ENCODE measurements around the gene ADM2. TPM values are rescaled to one million over a fixed set of nuclear protein-coding genes. Genes with fewer than 3 reads are reported as not detected.

The ADM2 gene
- total RNA-seq, 1 experiment from 2014 or later: 10.9 TPM

- TF ChIP-seq ZNF219 (CRISPR knock-in tag; IDR thresholded peaks at IDR 0.05; ENCODE audit: borderline replicate concordance) (no peak), TEAD4 (CRISPR knock-in tag; IDR thresholded peaks at IDR 0.05) (no peak)
Measured at GRCh38 chr22:50520826-50521453, 39.6 kb downstream of the ADM2 start (continued).

- no peaks in the 10 kb centered on the region for H3K9me3 Mint-ChIP-seq
- H3K4me3 Mint-ChIP-seq: no peak overlapping the region
- peaks cover 2% of the 10 kb centered on the region for H3K27me3 Mint-ChIP-seq (ENCODE audit: low read depth)
- H3K27ac Mint-ChIP-seq: no peak overlapping the region
- ATAC-seq (no peak), DNase-seq (ENCODE audit: low spot score) (no peak)
- ChIA-PET POLR2A (no interaction called here), CTCF (interaction anchor here (1.2 kb wide), 1 partner anchor 41 kb away, joined by 3 read pairs; the partner anchor contains the start of gene SYCE3)
- peaks cover 6% of the 10 kb centered on the region for H3K4me1 Mint-ChIP-seq
- peaks cover 10% of the 10 kb centered on the region for H3K36me3 Mint-ChIP-seq
- no peak for TF ChIP-seq ARID4B (CRISPR knock-in tag; IDR thresholded peaks at IDR 0.05; ENCODE audit: borderline replicate concordance)
- no peak for TF ChIP-seq ZNF425 (CRISPR knock-in tag; conservative IDR thresholded peaks at IDR 0.05)
- no peak for TF ChIP-seq ERG (CRISPR knock-in tag; IDR thresholded peaks at IDR 0.05)
- no peak for TF ChIP-seq PRDM15 (CRISPR knock-in tag; IDR thresholded peaks at IDR 0.05)
- TF ChIP-seq ZNF423 (CRISPR knock-in tag; IDR thresholded peaks at IDR 0.05): no peak
- no peak for TF ChIP-seq ZNF232 (CRISPR knock-in tag; IDR thresholded peaks at IDR 0.05)
- TF ChIP-seq TEAD4 (CRISPR knock-in tag; IDR thresholded peaks at IDR 0.05): no peak
- no peak for TF ChIP-seq MAX (CRISPR knock-in tag; IDR thresholded peaks at IDR 0.05)
- TF ChIP-seq E2F4 (CRISPR knock-in tag; IDR thresholded peaks at IDR 0.05; ENCODE audit: borderline replicate concordance, low read depth): no peak
- TF ChIP-seq CREM (CRISPR knock-in tag; IDR thresholded peaks at IDR 0.05): no peak
- no peak for TF ChIP-seq PREB (CRISPR knock-in tag; IDR thresholded peaks at IDR 0.05; ENCODE audit: borderline replicate concordance)
- TF ChIP-seq SMAD4 (CRISPR knock-in tag; IDR thresholded peaks at IDR 0.05): no peak
- TF ChIP-seq NR1H2 (CRISPR knock-in tag; IDR thresholded peaks at IDR 0.05): no peak
- no peak for TF ChIP-seq FOXK1 (CRISPR knock-in tag; IDR thresholded peaks at IDR 0.05)
- no peak for TF ChIP-seq ZNF671 (CRISPR knock-in tag; IDR thresholded peaks at IDR 0.05)
- no peak for TF ChIP-seq GRHL2 (CRISPR knock-in tag; IDR thresholded peaks at IDR 0.05; ENCODE audit: insufficient replicate concordance, severe bottlenecking)
- TF ChIP-seq IRF1 (CRISPR knock-in tag; IDR thresholded peaks at IDR 0.05): no peak
- no peak for TF ChIP-seq NR2C2 (CRISPR knock-in tag; IDR thresholded peaks at IDR 0.05)
- TF ChIP-seq NR3C1 (CRISPR knock-in tag; conservative IDR thresholded peaks at IDR 0.05; ENCODE audit: low read depth): no peak
Measured at GRCh38 chr22:50521710-50522109, 40.4 kb downstream of the ADM2 start.
